SK-N-SH (cell line): ENCODE data around the gene ABHD17C. TPM values are rescaled to one million over a fixed set of nuclear protein-coding genes. Genes with fewer than 3 reads are reported as not detected.

Experiments
- CTCF ChIA-PET: fragments of 300-600, 350-600 bp; formaldehyde crosslinking; extraction: SDS; loops from one replicate; lab custom pipeline; 2021; lab: Yijun Ruan, JAX
- POLR2A ChIA-PET: fragments of 350-600 bp; sonication (Branson Sonifier 250); formaldehyde crosslinking; extraction: SDS; loops from one replicate; lab custom pipeline; 2020; ENCODE audit warnings: antibody characterized with exemption, inconsistent platforms; lab: Yijun Ruan, JAX
- DNase-seq: peaks from one replicate; pipeline ENCODE4 v3.0.0; 2012
- H2AFZ ChIP-seq: fragments of 200-600 bp; sonication (generic); 2 replicates; pipeline ENCODE4 v1.8.1; 2016; ENCODE audit warnings: antibody characterized with exemption, mild to moderate bottlenecking, low read depth
- H3F3A ChIP-seq: fragments of 200-600 bp; sonication (generic); replicated peaks from 2 replicates; pipeline ENCODE3; 2016; ENCODE audit warnings: antibody characterized with exemption, mild to moderate bottlenecking; ENCODE audit not compliant: insufficient read depth
- H3K27ac ChIP-seq, 2 experiments: fragments of 200-500 bp in 1 of 2; fragments of 200-600 bp in 1 of 2; sonication (Bioruptor generic) in 1 of 2; sonication (generic), shearing (Covaris generic) in 1 of 2; 2 replicates each; pipeline versions ENCODE4 v1.5.1 to v1.6.1; 2014 to 2016; ENCODE audit warnings: low read depth in 2 of 2, inconsistent platforms in 1 of 2, low read length in 1 of 2, mild to moderate bottlenecking in 1 of 2, mixed read lengths in 1 of 2
- H3K27me3 ChIP-seq: fragments of 200-600 bp; sonication (generic), shearing (Covaris generic); 2 replicates; pipeline ENCODE4 v1.6.1; 2016; ENCODE audit warnings: mixed run types; ENCODE audit not compliant: insufficient read depth
- H3K36me3 ChIP-seq, 2 experiments: fragments of 200-500 bp in 1 of 2; fragments of 200-600 bp in 1 of 2; sonication (Bioruptor generic) in 1 of 2; sonication (generic) in 1 of 2; replicated peaks in 1 of 2; 2 replicates each; pipeline versions ENCODE3 to v1.5.1; 2014 to 2016; ENCODE audit warnings: low read length in 1 of 2, mild to moderate bottlenecking in 1 of 2; ENCODE audit not compliant: insufficient read depth in 2 of 2, control insufficient read depth in 1 of 2
- H3K4me1 ChIP-seq, 2 experiments: fragments of 200-500 bp in 1 of 2; fragments of 200-600 bp in 1 of 2; sonication (Bioruptor generic) in 1 of 2; sonication (generic), shearing (Covaris generic) in 1 of 2; 2 replicates each; pipeline versions ENCODE4 v1.5.1 to v1.6.1; 2014 to 2016; ENCODE audit warnings: low read depth in 1 of 2, low read length in 1 of 2, mixed run types in 1 of 2; ENCODE audit not compliant: insufficient read depth in 2 of 2, control insufficient read depth in 1 of 2
- H3K4me2 ChIP-seq: fragments of 200-600 bp; sonication (generic), shearing (Covaris generic); 2 replicates; pipeline ENCODE4 v1.6.1; 2017; ENCODE audit warnings: mixed run types
- H3K4me3 ChIP-seq, 2 experiments: fragments of 200-500 bp in 1 of 2; fragments of 200-600 bp in 1 of 2; sonication (Bioruptor generic) in 1 of 2; sonication (generic), shearing (Covaris generic) in 1 of 2; 2 replicates each; pipeline versions ENCODE4 v1.5.1 to v1.8.1; 2014 to 2016; ENCODE audit warnings: low read depth in 2 of 2, inconsistent platforms in 1 of 2, low read length in 1 of 2, mild to moderate bottlenecking in 1 of 2, mixed read lengths in 1 of 2, moderate library complexity in 1 of 2
- H3K79me2 ChIP-seq: fragments of 200-600 bp; sonication (generic); 2 replicates; pipeline ENCODE4 v1.8.1; 2017; ENCODE audit warnings: mild to moderate bottlenecking; ENCODE audit not compliant: insufficient read depth
- H3K9ac ChIP-seq: fragments of 200-600 bp; sonication (generic); 2 replicates; pipeline ENCODE4 v1.6.1; 2017; ENCODE audit warnings: mixed run types
- H3K9me2 ChIP-seq: fragments of 200-600 bp; sonication (generic); 2 replicates; pipeline ENCODE4 v1.6.1; 2017; ENCODE audit warnings: mixed run types
- H3K9me3 ChIP-seq: fragments of 200-600 bp; sonication (generic); 2 replicates; pipeline ENCODE4 v1.6.1; 2017; ENCODE audit warnings: mixed run types, mild to moderate bottlenecking, moderate library complexity
- H4K20me1 ChIP-seq: fragments of 200-600 bp; sonication (generic); 2 replicates; pipeline ENCODE4 v1.6.1; 2017; ENCODE audit warnings: mild to moderate bottlenecking, mixed run types; ENCODE audit not compliant: insufficient read depth
- CHD2 ChIP-seq: fragments of 150-350 bp; IDR thresholded peaks from 2 replicates; pipeline ENCODE4 v1.6.1; 2018; ENCODE audit warnings: low read length; ENCODE audit not compliant: partially characterized antibody
- FOXJ3 ChIP-seq: sonication (generic); formaldehyde crosslinking; IDR thresholded peaks from 2 replicates; pipeline ENCODE4 v1.5.1; 2020; ENCODE audit warnings: mild to moderate bottlenecking, missing genetic modification reagents
- FOXM1 ChIP-seq: IDR thresholded peaks from 2 replicates; pipeline ENCODE4 v1.4.0; 2012; ENCODE audit warnings: low read depth, mild to moderate bottlenecking
- IRF3 ChIP-seq: fragments of 150-350 bp; IDR thresholded peaks from 2 replicates; pipeline ENCODE4 v1.6.1; 2016; ENCODE audit warnings: mild to moderate bottlenecking, low read depth, low read length
- MAX ChIP-seq: IDR thresholded peaks from 2 replicates; pipeline ENCODE4 v1.4.0; 2012; ENCODE audit warnings: low read depth
- MXI1 ChIP-seq: IDR thresholded peaks from 2 replicates; pipeline ENCODE4 v1.6.1; 2012; ENCODE audit warnings: mild to moderate bottlenecking, low read depth, low read length, improper control_type of control experiment
- NRF1 ChIP-seq: IDR thresholded peaks from 2 replicates; pipeline ENCODE4 v1.6.1; 2012; ENCODE audit warnings: low read depth, mild to moderate bottlenecking, low read length
- RFX5 ChIP-seq: IDR thresholded peaks from 2 replicates; pipeline ENCODE4 v1.6.1; 2012; ENCODE audit warnings: mild to moderate bottlenecking, improper control_type of control experiment, low read length
- TCF12 ChIP-seq: IDR thresholded peaks from 2 replicates; pipeline ENCODE4 v1.4.0; 2012
- TEAD4 ChIP-seq: IDR thresholded peaks from 2 replicates; pipeline ENCODE4 v1.4.0; 2012; ENCODE audit warnings: mild to moderate bottlenecking, borderline replicate concordance; ENCODE audit not compliant: insufficient read depth
- YY1 ChIP-seq: IDR thresholded peaks from 2 replicates; pipeline ENCODE4 v1.4.0; 2012; ENCODE audit warnings: low read depth, mild to moderate bottlenecking
- ZBTB33 ChIP-seq: IDR thresholded peaks from 2 replicates; pipeline ENCODE4 v1.4.0; 2012; ENCODE audit warnings: low read depth, borderline replicate concordance
- WGBS: methylation state at CpG from one replicate; pipeline ENCODE4 v1.1.6; 2017; ENCODE audit warnings: low lambda C conversion rate; 5-methylcytosine and 5-hydroxymethylcytosine counted together
- polyA plus RNA-seq, 3 experiments: library from polyadenylated mRNA; depleted of rRNA; stranded (reverse); fragments of >200 nt; gene quantifications; 2 replicates each; pipeline ENCODE4 v1.2.3, GENCODE V29; 2012

The ABHD17C gene
- polyA plus RNA-seq, 1 of the 3 experiments (the other 2 are of a cell fraction) = 11.7 TPM

GRCh38 chr15:80743189-80743833 is 48.2 kb downstream of the ABHD17C start:
- 83% methylated on average over 9 of the region's 11 CpGs for WGBS
- Histone ChIP-seq H3K9me3 (no peaks in the 10 kb centered on the region), H3K9ac (no peak overlapping the region), H3K4me1 (0 out of 4 replicates have a peak, but pooled peaks cover 0 to 4% of the 10 kb centered on the region in 2 experiments), H3K36me3 (no peaks in the 10 kb centered on the region), H2AFZ (no peak overlapping the region), H3K27me3 (no peaks in the 10 kb centered on the region), H3K4me2 (no peak overlapping the region), H3K27ac (no peak overlapping the region), H4K20me1 (no peaks in the 10 kb centered on the region), H3K9me2 (no peaks in the 10 kb centered on the region), H3K79me2 (peaks cover 17% of the 10 kb centered on the region), H3F3A (peaks cover 4% of the 10 kb centered on the region), H3K4me3 (no peak overlapping the region)
- POLR2A ChIA-PET = no interaction called here
- no peak for DNase-seq
- TF ChIP-seq FOXM1 (no peak), CHD2 (no peak), TCF12 (no peak), MAX (no peak), TEAD4 (no peak), NRF1 (no peak), FOXJ3 (no peak), ZBTB33 (no peak)
- CTCF ChIA-PET = interaction anchor here (1.1 to 2.1 kb wide), 2 partner anchors 33 to 176 kb away, joined by 4 to 5 read pairs; no protein-coding TSS in a partner anchor

GRCh38 chr15:80744415-80744814 is 49.3 kb downstream of the ABHD17C start:
- Histone ChIP-seq H3F3A (peaks cover 4% of the 10 kb centered on the region), H3K36me3 (peaks cover 0 to under 1% of the 10 kb centered on the region in 2 experiments), H3K4me1 (0 out of 4 replicates have a peak, but pooled peaks cover 0 to 4% of the 10 kb centered on the region in 2 experiments), H4K20me1 (no peaks in the 10 kb centered on the region), H3K4me2 (no peak overlapping the region), H3K4me3 (no peak overlapping the region), H3K9me3 (no peaks in the 10 kb centered on the region)
- WGBS = 91% methylated on average over 6 of the region's 6 CpGs
- CTCF ChIA-PET = interaction anchor here (2.1 kb wide), 1 partner anchor 32 kb away, joined by 5 read pairs; no protein-coding TSS in a partner anchor
- no peak for TF ChIP-seq RFX5
- TF ChIP-seq MXI1 = no peak
- TF ChIP-seq IRF3 = no peak
- no peak for TF ChIP-seq YY1
- TF ChIP-seq, all 33 proteins: peak for 0
- no peak overlapping the region for H3K9ac ChIP-seq
- H2AFZ ChIP-seq = no peak overlapping the region
- H3K9me2 ChIP-seq = no peaks in the 10 kb centered on the region
- no peaks in the 10 kb centered on the region for H3K27me3 ChIP-seq
- DNase-seq = no peak
- POLR2A ChIA-PET = interaction anchor here (0.5 kb wide), 1 partner anchor 308 kb away, joined by 3 read pairs; no protein-coding TSS in a partner anchor
- peaks cover 17% of the 10 kb centered on the region for H3K79me2 ChIP-seq
- H3K27ac ChIP-seq = peak overlapping the region in 1 of 2 experiments; percentile 25; a peak in 3 of 4 replicates
